OCI-LY3 (cell line): ENCODE measurements around the gene EEF1AKMT3.
A peak's percentile ranks its signal among the peaks of the same experiment; 100 is the strongest.

ENCODE experiments used
- H2AFZ ChIP-seq: fragments of 200-600, 300-600 bp; shearing (Covaris generic); 2 replicates; pipeline ENCODE4 v1.6.0; 2014; ENCODE audit warnings: antibody characterized with exemption, low read depth, low read length
- H3K27ac ChIP-seq: fragments of 200-600, 300-600 bp; sonication (generic); 2 replicates; pipeline ENCODE4 v1.5.1; 2014; ENCODE audit warnings: mild to moderate bottlenecking, low read length, moderate library complexity, mixed read lengths
- H3K27me3 ChIP-seq: fragments of 200-600, 300-600 bp; sonication (generic); 2 replicates; pipeline ENCODE4 v1.6.1; 2014; ENCODE audit warnings: low read depth, low read length, mixed read lengths
- H3K36me3 ChIP-seq: fragments of 200-600, 300-600 bp; sonication (generic); replicated peaks from 2 replicates; pipeline ENCODE3; 2014; ENCODE audit warnings: low read depth, low read length, mixed read lengths
- H3K4me1 ChIP-seq: fragments of 300-600, 200-600 bp; sonication (generic); 2 replicates; pipeline ENCODE4 v1.6.1; 2014; ENCODE audit warnings: low read length, mixed read lengths
- H3K4me2 ChIP-seq: fragments of 200-600, 300-600 bp; sonication (generic); 2 replicates; pipeline ENCODE4 v1.6.1; 2014; ENCODE audit warnings: low read length, mixed read lengths
- H3K4me3 ChIP-seq: fragments of 300-600, 200-600 bp; sonication (generic); 2 replicates; pipeline ENCODE4 v1.5.1; 2014; ENCODE audit warnings: antibody characterized with exemption, mild to moderate bottlenecking, low read length, moderate library complexity
- H3K79me2 ChIP-seq: fragments of 300-600, 200-600 bp; shearing (Covaris generic); 2 replicates; pipeline ENCODE4 v1.6.1; 2014; ENCODE audit warnings: mild to moderate bottlenecking, low read length, mixed read lengths
- H3K9ac ChIP-seq: fragments of 300-600, 200-600 bp; shearing (Covaris generic); 2 replicates; pipeline ENCODE4 v1.6.0; 2014; ENCODE audit warnings: mild to moderate bottlenecking, low read length, moderate library complexity
- H3K9me3 ChIP-seq: fragments of 200-600, 300-600 bp; shearing (Covaris generic); 2 replicates; pipeline ENCODE4 v1.6.1; 2014; ENCODE audit warnings: low read length, mixed read lengths; ENCODE audit not compliant: insufficient read depth
- H4K20me1 ChIP-seq: fragments of 200-600, 300-600 bp; sonication (generic); 2 replicates; pipeline ENCODE4 v1.6.1; 2016; ENCODE audit warnings: low read length, mixed read lengths; ENCODE audit not compliant: insufficient read depth
- CTCF ChIP-seq: fragments of 200-600, 300-600 bp; sonication (generic); IDR thresholded peaks from 2 replicates; pipeline ENCODE4 v1.5.1; 2014; ENCODE audit warnings: antibody characterized with exemption, low read length, low read depth
- EZH2phosphoT487 ChIP-seq: fragments of 200-600 bp; shearing (Covaris generic); IDR thresholded peaks from 2 replicates; pipeline ENCODE4 v1.6.1; 2018; ENCODE audit warnings: antibody characterized with exemption, mixed run types, low read depth

The EEF1AKMT3 gene

DNA sequence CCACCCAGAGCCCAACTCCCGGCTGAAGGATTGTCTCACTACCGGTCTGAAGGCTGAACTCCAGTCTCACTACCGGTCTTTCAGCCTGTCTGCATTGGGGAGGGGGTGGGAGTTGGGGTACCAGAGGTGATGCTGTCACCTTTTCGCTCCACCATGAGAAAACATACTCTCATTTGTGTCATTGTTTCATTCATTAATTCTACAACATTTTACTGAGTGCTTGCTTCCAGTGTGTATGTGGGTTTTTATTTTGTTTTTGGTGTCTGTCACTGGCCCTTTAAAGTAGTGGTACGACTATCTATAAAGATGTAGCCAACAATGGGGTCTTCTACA, 19.8 kb upstream of the EEF1AKMT3 start:
- Histone ChIP-seq H3K27ac (peak overlapping the region; percentile 11; the same call in 1 of the 2 replicates), H3K4me3 (peak overlapping the region; percentile 74), H3K27me3 (no peaks in the 10 kb centered on the region), H4K20me1 (no peaks in the 10 kb centered on the region), H3K4me1 (peaks cover 35% of the 10 kb centered on the region), H3K4me2 (peak overlapping the region; percentile 79), H3K36me3 (peaks cover 35% of the 10 kb centered on the region), H3K79me2 (peaks cover 57% of the 10 kb centered on the region), H3K9ac (peak overlapping the region; percentile 48), H2AFZ (no peak overlapping the region), H3K9me3 (no peaks in the 10 kb centered on the region)
- TF ChIP-seq CTCF (no peak), EZH2phosphoT487 (no peak)

GRCh38 chr12:57753756-57754337, 18.6 kb upstream of the EEF1AKMT3 start:
- Histone ChIP-seq H3K4me3 (peak overlapping the region; percentile 82), H4K20me1 (0 out of 2 replicates have a peak, but pooled peaks cover 2% of the 10 kb centered on the region), H2AFZ (no peak overlapping the region), H3K4me2 (peak overlapping the region; percentile 62), H3K9ac (no peak overlapping the region), H3K4me1 (peaks cover 32% of the 10 kb centered on the region), H3K27me3 (no peaks in the 10 kb centered on the region), H3K79me2 (peaks cover 64% of the 10 kb centered on the region), H3K27ac (no peak overlapping the region), H3K36me3 (peaks cover 40% of the 10 kb centered on the region), H3K9me3 (no peaks in the 10 kb centered on the region)
- TF ChIP-seq EZH2phosphoT487 (no peak), CTCF (no peak)

DNA sequence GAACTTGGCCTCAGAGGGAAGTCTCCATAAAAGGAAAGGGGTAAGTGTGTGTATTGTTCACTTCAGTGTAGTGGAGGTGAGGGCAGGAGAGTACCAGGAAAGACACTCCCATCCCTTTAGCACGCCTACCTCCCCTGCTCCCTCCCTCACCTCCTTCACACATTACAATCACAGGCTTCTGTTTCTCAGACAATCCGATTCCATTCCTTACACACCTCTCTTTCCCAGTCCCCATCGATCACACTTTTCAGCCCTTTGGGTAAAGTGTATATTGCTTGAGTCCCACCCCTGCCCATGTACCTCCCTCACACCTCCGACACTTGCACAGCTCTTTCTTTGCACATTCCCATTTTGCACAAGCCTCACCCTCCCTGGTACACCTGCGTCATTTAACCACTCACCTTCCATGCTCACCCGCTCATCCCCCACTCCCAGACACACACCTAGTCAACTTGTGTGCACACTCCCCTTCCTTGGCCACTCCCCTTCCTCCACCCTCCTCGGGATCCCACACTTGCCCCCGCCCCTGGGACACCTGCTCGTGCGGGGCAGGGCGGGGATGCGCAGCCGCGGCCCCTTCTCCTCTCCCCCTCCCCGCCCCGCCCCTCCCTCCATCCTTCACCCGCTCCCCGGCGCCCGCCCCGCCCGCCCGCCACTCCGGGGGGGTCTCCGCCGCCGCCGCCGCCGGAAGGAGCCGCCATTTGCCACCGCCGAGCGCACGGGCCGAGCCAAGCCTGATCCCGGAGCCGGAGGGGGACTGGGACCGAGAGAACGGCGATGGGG, 17.8 kb upstream of the EEF1AKMT3 start, which contains the start of gene MARCHF9:
TSS of gene MARCHF9 (plus strand) at position 693 of the 783 bp plus-strand sequence. CDS start 426 bp downstream, outside the sequence.
- Histone ChIP-seq H3K79me2 (peaks cover 62% of the 10 kb centered on the region), H3K4me1 (peaks cover 32% of the 10 kb centered on the region), H3K9ac (peak within 1 kb of the TSS; percentile 94), H3K27me3 (no peaks in the 10 kb centered on the region), H3K9me3 (no peaks in the 10 kb centered on the region), H4K20me1 (peaks cover 8% of the 10 kb centered on the region), H3K4me2 (peak within 1 kb of the TSS; percentile 99), H2AFZ (no peak within 1 kb of the TSS), H3K36me3 (peaks cover 38% of the 10 kb centered on the region), H3K4me3 (peak within 1 kb of the TSS; percentile 82), H3K27ac (peak within 1 kb of the TSS; percentile 92)
- no peak for TF ChIP-seq EZH2phosphoT487
- TF ChIP-seq CTCF: no peak

- peak overlapping the region; percentile 92; the same call in 1 of the 2 replicates for H3K27ac ChIP-seq
- peak overlapping the region; percentile 94 for H3K9ac ChIP-seq
Measured at GRCh38 chr12:57755194-57755453, 17.3 kb upstream of the EEF1AKMT3 start.

More at GRCh38 chr12:57755194-57755453, 17.3 kb upstream of the EEF1AKMT3 start:
- no peak for TF ChIP-seq CTCF
- no peak for TF ChIP-seq EZH2phosphoT487
- H3K4me2 ChIP-seq: peak overlapping the region; percentile 99
- peaks cover 42% of the 10 kb centered on the region for H3K36me3 ChIP-seq
- no peaks in the 10 kb centered on the region for H3K27me3 ChIP-seq
- peaks cover 13% of the 10 kb centered on the region for H4K20me1 ChIP-seq
- peak overlapping the region; percentile 82 for H3K4me3 ChIP-seq
- no peaks in the 10 kb centered on the region for H3K9me3 ChIP-seq
- H3K4me1 ChIP-seq: peaks cover 32% of the 10 kb centered on the region
- peaks cover 62% of the 10 kb centered on the region for H3K79me2 ChIP-seq
- no peak overlapping the region for H2AFZ ChIP-seq
